GM12874 (cell line): Measurements from ENCODE around the gene ADAR.

Experiments
- TF ChIP-seq, protein P1 (sequence below): IDR thresholded peaks from 2 replicates; pipeline ENCODE4 v1.5.1; 2011; ENCODE audit warnings: low read depth, mild to moderate bottlenecking, control low read depth, low read length, moderate library complexity; ENCODE audit not compliant: insufficient read depth

Gene ADAR

DNA sequence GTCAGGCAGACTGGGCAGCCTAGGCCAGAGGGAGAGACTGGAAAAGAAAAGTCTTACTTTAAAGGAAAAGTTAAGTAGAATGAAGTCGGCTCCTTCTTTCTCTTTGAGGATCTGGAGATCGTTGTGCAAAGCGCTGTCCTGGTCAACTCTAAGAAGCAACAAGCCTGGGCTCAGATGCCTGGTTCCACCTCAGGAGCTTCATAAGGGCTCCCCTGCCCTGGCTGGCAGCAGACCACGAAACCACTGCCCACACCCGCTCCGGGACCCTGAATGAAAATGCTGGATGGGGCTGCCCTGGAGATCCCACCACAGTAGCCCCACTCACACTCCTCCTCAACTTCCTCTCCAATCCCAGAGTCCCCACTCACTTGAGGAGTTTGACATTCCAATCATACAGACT lies 56.0 kb downstream of the ADAR start:
- TF ChIP-seq, protein P1, sequence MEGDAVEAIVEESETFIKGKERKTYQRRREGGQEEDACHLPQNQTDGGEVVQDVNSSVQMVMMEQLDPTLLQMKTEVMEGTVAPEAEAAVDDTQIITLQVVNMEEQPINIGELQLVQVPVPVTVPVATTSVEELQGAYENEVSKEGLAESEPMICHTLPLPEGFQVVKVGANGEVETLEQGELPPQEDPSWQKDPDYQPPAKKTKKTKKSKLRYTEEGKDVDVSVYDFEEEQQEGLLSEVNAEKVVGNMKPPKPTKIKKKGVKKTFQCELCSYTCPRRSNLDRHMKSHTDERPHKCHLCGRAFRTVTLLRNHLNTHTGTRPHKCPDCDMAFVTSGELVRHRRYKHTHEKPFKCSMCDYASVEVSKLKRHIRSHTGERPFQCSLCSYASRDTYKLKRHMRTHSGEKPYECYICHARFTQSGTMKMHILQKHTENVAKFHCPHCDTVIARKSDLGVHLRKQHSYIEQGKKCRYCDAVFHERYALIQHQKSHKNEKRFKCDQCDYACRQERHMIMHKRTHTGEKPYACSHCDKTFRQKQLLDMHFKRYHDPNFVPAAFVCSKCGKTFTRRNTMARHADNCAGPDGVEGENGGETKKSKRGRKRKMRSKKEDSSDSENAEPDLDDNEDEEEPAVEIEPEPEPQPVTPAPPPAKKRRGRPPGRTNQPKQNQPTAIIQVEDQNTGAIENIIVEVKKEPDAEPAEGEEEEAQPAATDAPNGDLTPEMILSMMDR, result no peak

DNA sequence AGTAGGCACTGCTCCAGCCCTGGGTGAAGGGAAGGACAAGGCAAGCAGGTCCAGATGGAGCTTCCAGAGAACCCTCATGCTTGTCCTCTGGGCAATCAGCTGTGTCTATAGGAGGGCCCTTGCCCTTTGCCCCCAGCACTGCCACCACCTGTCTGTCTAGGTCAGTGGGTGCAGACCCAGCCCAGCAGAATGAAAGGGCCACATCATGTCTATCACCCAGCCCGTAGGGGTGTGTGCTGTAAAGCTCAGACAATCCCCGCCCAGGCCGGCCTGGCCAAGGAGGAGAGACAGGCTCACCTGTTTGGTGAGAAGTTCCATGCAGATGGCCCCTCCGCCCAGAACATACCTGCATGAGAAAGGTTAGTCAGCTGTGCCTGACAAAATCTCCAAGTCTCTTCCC lies 56.5 kb downstream of the ADAR start:
- TF ChIP-seq, protein P1, result no peak

DNA sequence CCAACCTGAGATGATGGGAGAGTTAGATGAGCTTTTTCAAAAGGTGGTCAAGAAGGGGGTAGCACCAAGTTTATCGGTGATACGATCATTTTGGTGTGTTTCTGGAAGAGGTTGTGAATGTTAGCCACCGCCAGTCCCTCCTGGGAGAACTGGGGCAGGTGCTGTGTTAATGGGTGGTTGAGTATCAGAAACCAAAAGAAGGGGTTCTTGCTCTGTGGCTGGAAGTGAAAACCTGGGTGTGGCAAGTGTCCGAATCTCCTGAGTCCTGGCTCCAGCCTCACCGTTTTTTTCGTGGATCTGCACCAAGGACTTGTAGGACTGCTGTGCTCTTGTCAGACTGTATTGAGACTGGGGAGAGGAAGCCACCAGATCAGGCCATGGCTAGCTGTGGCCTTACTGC lies 57.3 kb downstream of the ADAR start:
- TF ChIP-seq, protein P1, result no peak

DNA sequence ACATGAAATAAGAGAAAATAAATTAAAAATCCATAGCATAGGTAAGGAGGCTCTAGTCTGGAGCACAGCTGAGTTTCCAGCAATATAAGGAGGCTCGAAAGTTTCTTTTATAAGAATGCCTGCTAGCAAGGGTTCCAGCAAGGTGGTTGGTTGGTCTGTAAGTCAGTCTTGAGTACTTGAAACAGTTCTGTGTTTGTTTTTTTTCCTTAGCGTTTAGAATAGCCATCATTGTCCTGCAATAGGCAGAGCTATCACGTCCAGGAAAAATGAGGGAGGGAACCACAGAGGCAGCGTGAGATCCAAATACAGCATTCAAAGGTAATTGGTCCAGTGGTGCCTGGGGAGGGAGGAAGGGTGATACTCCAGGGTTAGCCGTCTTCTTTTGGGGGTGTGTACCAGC lies 57.9 kb downstream of the ADAR start:
- TF ChIP-seq, protein P1, result no peak

DNA sequence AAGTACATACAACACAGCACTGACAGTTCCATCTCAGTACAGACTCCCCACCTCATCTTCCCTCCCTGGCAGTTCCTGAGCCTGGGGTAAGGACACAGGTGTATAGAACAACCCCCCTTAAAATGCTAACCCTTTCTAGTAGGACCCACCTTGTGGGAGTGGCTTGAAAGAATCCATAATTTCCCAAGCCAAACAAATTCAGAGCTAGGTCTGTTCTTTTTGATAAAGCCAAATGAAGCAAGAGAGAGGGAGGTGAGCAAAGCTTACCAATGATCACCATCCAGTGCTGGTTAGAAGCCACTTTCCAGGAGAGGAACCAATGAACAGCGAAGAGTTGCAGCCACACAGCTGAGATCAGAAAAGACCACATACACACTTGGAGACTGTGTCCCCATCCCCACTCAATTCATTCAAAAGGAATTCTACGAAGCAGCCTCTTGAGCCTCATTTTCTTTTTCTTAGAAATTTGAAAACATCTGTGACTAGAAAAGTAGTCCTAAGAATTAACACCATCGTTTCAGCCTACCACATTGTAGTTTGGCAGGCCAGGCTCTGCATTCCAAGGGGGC lies 58.7 kb downstream of the ADAR start:
- TF ChIP-seq, protein P1, result no peak

DNA sequence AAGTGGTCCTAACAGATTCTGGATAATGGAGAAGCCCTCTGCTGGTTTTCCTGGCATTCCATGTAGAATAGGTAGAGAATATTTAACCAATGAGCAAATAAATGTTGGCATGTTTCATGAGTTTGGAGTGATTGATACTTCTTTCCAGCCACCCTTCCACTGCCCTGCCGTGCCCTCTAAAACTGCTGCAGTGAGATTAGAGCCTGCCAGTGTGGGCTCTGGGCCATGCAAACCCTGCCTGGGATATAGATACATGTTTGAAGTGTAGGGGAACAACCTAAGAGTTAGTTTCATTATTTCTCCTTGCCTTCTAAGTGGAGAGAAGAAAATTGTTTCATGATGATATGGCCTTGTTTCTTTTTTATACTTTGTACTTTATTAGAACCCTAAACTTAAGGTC lies 60.0 kb downstream of the ADAR start:
- TF ChIP-seq, protein P1, result no peak

DNA sequence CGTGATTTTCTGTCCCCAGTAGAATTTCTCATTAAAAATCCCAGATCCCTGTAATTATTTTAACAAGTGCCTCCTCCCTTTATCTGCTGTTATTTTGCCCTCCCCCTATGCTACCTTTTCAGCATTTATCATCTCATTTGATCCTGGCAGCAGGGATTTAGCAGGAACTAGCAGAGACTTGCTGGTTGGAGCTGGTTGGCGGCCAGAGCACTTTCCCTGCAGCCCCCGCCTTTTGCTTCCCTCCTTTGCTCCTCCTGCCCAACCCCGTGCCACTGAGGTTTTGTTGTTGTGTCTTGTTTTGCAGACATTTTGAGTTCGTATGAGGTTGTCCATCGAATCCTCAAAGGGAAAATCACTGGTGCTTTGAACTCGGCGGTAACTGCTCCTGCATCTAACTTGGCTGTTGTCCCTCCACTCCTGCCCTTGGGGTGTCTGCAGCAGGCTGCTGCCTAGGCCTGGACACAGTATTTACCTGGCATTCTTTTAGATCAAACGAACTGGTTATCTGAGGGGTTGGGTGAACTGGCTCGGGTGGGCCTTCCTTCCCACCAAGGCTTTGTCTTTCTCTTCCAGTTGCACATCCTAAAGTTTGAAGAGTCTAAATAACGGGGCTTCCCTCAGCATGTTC lies 60.8 kb downstream of the ADAR start:
- TF ChIP-seq, protein P1, result no peak
